Endometrium (tissue), 2 donors: Measurements from ENCODE around the gene TEX264.
"Not testable (repeated sequence)": the region's sequence is repeated elsewhere in the genome, so short reads cannot be mapped to it uniquely, and the experiment has no call there.

Experiments used
- FAIRE-seq: peaks from 2 replicates; lab custom pipeline; 2012; peaks lifted over from hg19 to GRCh38; lab: Jason Lieb, UNC
- donor health status: control.
- donor health status: control.

Gene TEX264

GRCh38 chr3:51715977-51716294 lies 44.9 kb downstream of the TEX264 start:
- FAIRE-seq = no peak

- FAIRE-seq = no peak
Observed at GRCh38 chr3:51716805-51717204, 45.8 kb downstream of the TEX264 start.

GRCh38 chr3:51717446-51717845 lies 46.4 kb downstream of the TEX264 start:
- FAIRE-seq = no peak

- no peak for FAIRE-seq
Observed at GRCh38 chr3:51717947-51718346, 46.9 kb downstream of the TEX264 start.

GRCh38 chr3:51718547-51719409 lies 47.7 kb downstream of the TEX264 start:
- no peak for FAIRE-seq

- FAIRE-seq = no peak
Observed at GRCh38 chr3:51719410-51720025, 48.5 kb downstream of the TEX264 start.

- no peak for FAIRE-seq
Observed at GRCh38 chr3:51720292-51721061, 49.4 kb downstream of the TEX264 start.

- FAIRE-seq = no peak
Observed at GRCh38 chr3:51721062-51721745, 50.2 kb downstream of the TEX264 start.

- FAIRE-seq = no peak
Observed at GRCh38 chr3:51722362-51722761, 51.3 kb downstream of the TEX264 start.

- no peak for FAIRE-seq
Observed at GRCh38 chr3:51727500-51727899, 56.4 kb downstream of the TEX264 start.

GRCh38 chr3:51729042-51729633 lies 58.1 kb downstream of the TEX264 start:
- FAIRE-seq = no peak

GRCh38 chr3:51733859-51734571 lies 63.0 kb downstream of the TEX264 start:
- FAIRE-seq = no peak

- FAIRE-seq = no peak
Observed at GRCh38 chr3:51734572-51734907, 63.5 kb downstream of the TEX264 start.

- FAIRE-seq = no peak
Observed at GRCh38 chr3:51735039-51735438, 64.0 kb downstream of the TEX264 start.

- no peak for FAIRE-seq
Observed at GRCh38 chr3:51735950-51736349, 64.9 kb downstream of the TEX264 start.

GRCh38 chr3:51739110-51739509 lies 68.1 kb downstream of the TEX264 start:
- no peak for FAIRE-seq

GRCh38 chr3:51742320-51742719 lies 71.3 kb downstream of the TEX264 start:
- not testable (repeated sequence) for FAIRE-seq

- FAIRE-seq = not testable (repeated sequence)
Observed at GRCh38 chr3:51742978-51743377, 71.9 kb downstream of the TEX264 start.

GRCh38 chr3:51747840-51748239 lies 76.8 kb downstream of the TEX264 start:
- FAIRE-seq = no peak

GRCh38 chr3:51748327-51748726 lies 77.3 kb downstream of the TEX264 start:
- FAIRE-seq = no peak

- no peak for FAIRE-seq
Observed at GRCh38 chr3:51750878-51751277, 79.8 kb downstream of the TEX264 start.

GRCh38 chr3:51751287-51751686 lies 80.2 kb downstream of the TEX264 start:
- FAIRE-seq = no peak
